Ishikawa (cell line): ENCODE data around the gene CARHSP1.

Experiments used
- EGR1 ChIP-seq: IDR thresholded peaks from 2 replicates; pipeline ENCODE4 v1.6.1; 2012
- EP300 ChIP-seq: IDR thresholded peaks from 2 replicates; pipeline ENCODE4 v1.6.1; 2012; ENCODE audit warnings: borderline replicate concordance
- FOXM1 ChIP-seq: IDR thresholded peaks from 2 replicates; pipeline ENCODE4 v1.6.1; 2012; ENCODE audit warnings: low read depth, borderline replicate concordance
- REST ChIP-seq: IDR thresholded peaks from 2 replicates; pipeline ENCODE4 v1.6.1; 2012; ENCODE audit warnings: low read depth, mild to moderate bottlenecking
- TEAD4 ChIP-seq: IDR thresholded peaks from 2 replicates; pipeline ENCODE4 v1.6.1; 2012
- USF1 ChIP-seq: IDR thresholded peaks from 2 replicates; pipeline ENCODE4 v1.6.1; 2012

GRCh38 chr16:8849411-8850011, 19.3 kb downstream of the CARHSP1 start:
- TF ChIP-seq REST: no peak
- no peak for TF ChIP-seq EGR1
- TF ChIP-seq USF1: no peak
- TF ChIP-seq EP300: no peak
- TF ChIP-seq TEAD4: no peak
- no peak for TF ChIP-seq FOXM1
